ENCODE results near the gene TBX21.

The TBX21 gene

DNA sequence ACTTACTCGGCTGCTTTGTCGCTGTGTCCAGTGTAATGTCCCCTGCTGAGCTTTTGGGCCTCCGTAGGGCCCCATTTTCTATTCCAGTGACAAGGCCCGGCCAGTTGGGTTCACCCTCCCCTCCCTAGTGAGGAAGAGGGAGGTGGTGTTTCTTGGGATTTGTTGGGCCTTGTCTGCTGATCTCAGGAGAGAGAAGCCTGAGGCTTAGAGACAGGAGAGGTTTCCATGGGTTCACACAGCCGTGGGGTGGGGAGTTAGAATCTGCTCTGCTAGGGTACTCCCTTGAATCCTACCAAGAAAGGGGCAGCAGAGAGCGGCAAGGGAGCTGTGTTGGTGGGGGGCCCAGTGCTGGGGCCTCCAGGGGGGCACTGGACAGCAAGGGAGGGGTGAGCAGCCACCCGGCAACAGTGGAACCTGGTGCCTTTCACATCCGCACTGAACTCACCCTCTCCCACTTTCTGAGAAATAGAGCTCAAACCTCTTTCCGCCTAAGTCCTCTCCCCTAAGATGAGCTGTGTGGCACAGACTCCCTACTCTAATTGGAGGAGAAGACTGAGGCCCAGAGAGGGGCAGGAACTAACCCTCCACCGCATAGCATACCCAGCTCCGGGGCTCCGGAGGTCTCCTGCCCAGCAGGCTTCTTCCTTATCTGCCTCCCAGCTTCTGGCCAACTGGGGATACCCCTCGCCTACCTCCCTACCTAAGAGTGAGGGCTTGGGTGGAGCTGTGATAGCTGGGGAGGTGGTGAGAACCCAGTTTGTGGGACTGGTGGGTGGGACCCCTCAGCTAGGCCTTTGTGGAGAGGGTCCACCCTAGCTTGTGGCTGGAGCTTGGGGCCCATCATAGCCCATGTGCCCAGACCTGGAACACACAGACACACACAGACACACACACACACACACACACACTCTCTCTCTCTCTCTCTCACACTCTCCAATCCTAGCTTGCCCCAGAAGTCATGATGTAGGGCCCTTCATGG, 32.3 kb upstream of the TBX21 start:
- H3K4me3 ChIP-seq = no peak overlapping the region
- H3K27ac ChIP-seq = no peak overlapping the region
- H3K36me3 ChIP-seq = peaks cover 9 to 45% (median 16%) of the 10 kb centered on the region in 3 donors
- H3K4me1 ChIP-seq = peaks cover 0 to 5% (median 0%) of the 10 kb centered on the region in 4 donors
- TF ChIP-seq, protein P1, sequence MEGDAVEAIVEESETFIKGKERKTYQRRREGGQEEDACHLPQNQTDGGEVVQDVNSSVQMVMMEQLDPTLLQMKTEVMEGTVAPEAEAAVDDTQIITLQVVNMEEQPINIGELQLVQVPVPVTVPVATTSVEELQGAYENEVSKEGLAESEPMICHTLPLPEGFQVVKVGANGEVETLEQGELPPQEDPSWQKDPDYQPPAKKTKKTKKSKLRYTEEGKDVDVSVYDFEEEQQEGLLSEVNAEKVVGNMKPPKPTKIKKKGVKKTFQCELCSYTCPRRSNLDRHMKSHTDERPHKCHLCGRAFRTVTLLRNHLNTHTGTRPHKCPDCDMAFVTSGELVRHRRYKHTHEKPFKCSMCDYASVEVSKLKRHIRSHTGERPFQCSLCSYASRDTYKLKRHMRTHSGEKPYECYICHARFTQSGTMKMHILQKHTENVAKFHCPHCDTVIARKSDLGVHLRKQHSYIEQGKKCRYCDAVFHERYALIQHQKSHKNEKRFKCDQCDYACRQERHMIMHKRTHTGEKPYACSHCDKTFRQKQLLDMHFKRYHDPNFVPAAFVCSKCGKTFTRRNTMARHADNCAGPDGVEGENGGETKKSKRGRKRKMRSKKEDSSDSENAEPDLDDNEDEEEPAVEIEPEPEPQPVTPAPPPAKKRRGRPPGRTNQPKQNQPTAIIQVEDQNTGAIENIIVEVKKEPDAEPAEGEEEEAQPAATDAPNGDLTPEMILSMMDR (IDR thresholded peaks at IDR 0.05) = no peak
- DNase-seq = no peak
- H3K27me3 ChIP-seq = no peaks in the 10 kb centered on the region
- intact Hi-C loops (cut with DNase I; ENCODE audit: low total_unique reads) = no loop called here
- no peaks in the 10 kb centered on the region for H3K9me3 ChIP-seq

DNA sequence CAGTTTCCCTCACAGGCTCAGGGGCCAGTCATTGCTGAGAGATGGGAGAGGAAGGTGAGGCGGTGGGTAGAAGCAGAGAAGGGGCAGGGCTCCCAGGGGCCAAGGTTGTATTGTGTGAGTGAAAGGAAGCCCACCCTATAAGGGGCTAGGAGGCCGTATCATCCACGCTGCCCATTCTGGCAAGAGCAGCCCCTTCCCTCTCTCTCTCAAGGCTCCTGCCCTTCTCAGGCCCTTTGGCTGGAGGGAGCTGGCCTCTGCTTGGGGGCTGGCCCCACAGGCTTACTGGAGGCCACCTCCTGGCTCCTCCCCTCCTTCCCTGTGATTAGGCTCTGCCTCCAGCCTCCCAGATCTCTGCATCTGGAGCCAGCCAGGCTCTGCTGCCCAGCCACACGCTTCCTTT, 31.4 kb upstream of the TBX21 start:
- intact Hi-C loops (cut with DNase I; ENCODE audit: low total_unique reads) = no loop called here
- no peak for DNase-seq
- Histone ChIP-seq H3K36me3 (peaks cover 9 to 48% (median 16%) of the 10 kb centered on the region in 3 donors), H3K27ac (no peak overlapping the region), H3K4me3 (no peak overlapping the region), H3K9me3 (no peaks in the 10 kb centered on the region), H3K4me1 (peaks cover 0 to 5% (median 2%) of the 10 kb centered on the region in 4 donors), H3K27me3 (no peaks in the 10 kb centered on the region)
- TF ChIP-seq, protein P1 (IDR thresholded peaks at IDR 0.05) = no peak

DNA sequence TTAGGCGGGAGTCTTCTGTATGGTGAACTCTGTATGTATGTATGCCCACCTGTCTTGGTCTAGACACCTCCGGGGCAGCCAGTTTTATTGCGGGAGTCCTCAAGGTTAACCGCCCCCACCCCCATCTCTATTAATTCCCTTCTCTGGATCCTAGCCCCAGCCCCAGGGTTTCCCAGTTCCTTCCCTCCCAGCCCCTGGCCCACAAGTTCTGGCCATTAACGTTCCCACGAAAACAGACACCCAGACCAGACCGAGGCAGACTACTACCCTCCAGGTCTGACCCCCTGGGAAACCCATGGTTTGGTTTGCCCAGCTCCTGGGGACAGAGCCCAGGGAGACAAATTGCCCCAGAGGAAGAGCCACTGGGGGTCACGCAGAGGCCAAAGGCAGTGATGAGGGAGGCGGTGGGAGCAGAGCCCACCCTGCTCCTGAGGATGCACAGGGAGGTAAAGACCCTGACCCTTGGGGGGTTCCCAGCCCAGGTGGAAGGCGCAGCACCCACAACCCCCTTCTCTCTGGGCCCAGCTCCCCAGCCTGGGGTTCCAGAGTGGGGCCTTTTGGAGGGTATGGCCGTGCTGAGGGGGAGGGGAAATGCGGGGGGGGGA, 30.5 kb upstream of the TBX21 start:
- Histone ChIP-seq H3K36me3 (peaks cover 9 to 48% (median 16%) of the 10 kb centered on the region in 3 donors), H3K27ac (no peak overlapping the region), H3K4me1 (peaks cover 0 to 5% (median 2%) of the 10 kb centered on the region in 4 donors), H3K9me3 (no peaks in the 10 kb centered on the region), H3K4me3 (no peak overlapping the region), H3K27me3 (no peaks in the 10 kb centered on the region)
- TF ChIP-seq, protein P1 (IDR thresholded peaks at IDR 0.05) = no peak
- intact Hi-C loops (cut with DNase I; ENCODE audit: low total_unique reads) = no loop called here
- DNase-seq = no peak

DNA sequence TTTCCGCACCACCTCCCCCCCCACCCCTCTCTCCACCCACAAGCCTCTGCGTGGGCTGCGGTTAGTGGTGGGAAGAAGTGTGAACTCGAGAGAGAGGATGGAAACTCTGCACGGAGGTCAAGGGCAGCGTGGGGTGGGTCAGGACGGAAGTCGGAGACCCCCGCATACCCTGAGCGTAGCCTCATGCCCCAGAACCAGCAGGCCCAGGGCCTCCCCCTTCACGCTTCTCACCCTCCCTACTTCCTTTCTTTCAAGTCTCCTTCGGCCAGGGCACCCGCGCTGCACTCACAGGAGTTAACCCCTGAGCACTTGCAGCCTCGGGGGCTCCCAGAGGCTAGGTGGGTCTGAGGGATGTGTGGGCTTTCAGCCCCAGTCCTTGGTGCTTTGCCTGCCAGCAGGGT, 29.8 kb upstream of the TBX21 start:
- Histone ChIP-seq H3K4me3 (no peak overlapping the region), H3K4me1 (peaks cover 0 to 5% (median 2%) of the 10 kb centered on the region in 4 donors)
- intact Hi-C loops (cut with DNase I; ENCODE audit: low total_unique reads) = no loop called here

DNA sequence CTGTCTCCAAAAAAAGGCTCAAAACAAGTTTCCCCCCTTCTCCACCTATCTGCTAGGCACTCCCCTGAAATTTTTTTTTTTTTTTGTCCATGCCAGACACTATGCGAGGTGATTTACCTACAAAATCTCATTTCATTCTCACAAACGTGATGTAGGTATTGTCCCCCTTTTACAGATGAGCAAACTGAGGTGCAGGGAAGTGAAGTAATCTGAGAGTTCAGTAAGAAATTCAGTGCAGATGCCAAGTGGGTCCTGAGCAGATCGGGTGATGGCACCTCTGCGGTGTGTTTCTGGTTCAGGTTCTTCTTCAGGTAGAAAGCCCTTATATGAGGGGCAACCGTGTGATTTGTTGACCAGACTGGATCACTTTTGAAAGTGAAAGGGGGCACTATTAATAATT, 29.4 kb upstream of the TBX21 start:
- DNase-seq = no peak
- Histone ChIP-seq H3K9me3 (no peaks in the 10 kb centered on the region), H3K27me3 (no peaks in the 10 kb centered on the region), H3K4me3 (no peak overlapping the region), H3K36me3 (peaks cover 9 to 53% (median 16%) of the 10 kb centered on the region in 3 donors), H3K27ac (no peak overlapping the region), H3K4me1 (peaks cover 0 to 10% (median 2%) of the 10 kb centered on the region in 4 donors)
- intact Hi-C loops (cut with DNase I; ENCODE audit: low total_unique reads) = no loop called here
- TF ChIP-seq, protein P1 (IDR thresholded peaks at IDR 0.05) = no peak

More for the DNA sequence above, 29.8 kb upstream of the TBX21 start:
- TF ChIP-seq, protein P1 (IDR thresholded peaks at IDR 0.05) = no peak
- H3K36me3 ChIP-seq = peaks cover 9 to 49% (median 16%) of the 10 kb centered on the region in 3 donors
- H3K27me3 ChIP-seq = no peaks in the 10 kb centered on the region
- no peak for DNase-seq
- H3K9me3 ChIP-seq = no peaks in the 10 kb centered on the region
- H3K27ac ChIP-seq = no peak overlapping the region

Data from tibial artery (tissue), 4 donors.